Transverse colon (tissue), 4 donors: ENCODE results near the gene KRTAP9-2.

Source experiments
- EP300 ChIP-seq: sonication (generic); formaldehyde crosslinking; IDR thresholded peaks from one replicate; pipeline ENCODE4 v1.6.1; 2017; ENCODE audit warnings: antibody characterized with exemption, low read depth
- POLR2A ChIP-seq: fragments of 450-650 bp; IDR thresholded peaks from one replicate; pipeline ENCODE4 v1.6.1; 2016; ENCODE audit warnings: antibody characterized with exemption, mild to moderate bottlenecking, moderate library complexity
- POLR2AphosphoS5 ChIP-seq, 3 donors: sonication (generic); formaldehyde crosslinking; IDR thresholded peaks; one replicate each; pipeline ENCODE4 v1.6.1; 2016; ENCODE audit warnings: antibody characterized with exemption in 3 of 3
- TF ChIP-seq, protein P1 (sequence below), 5 experiments: fragments of 200-600 bp in 3 of 5; fragments of 450-650 bp in 2 of 5; sonication (generic) in 3 of 5; IDR thresholded peaks; 1 replicate in 2 of 5; 2 replicates in 3 of 5; pipeline ENCODE4 v1.5.1; 2016 to 2017; ENCODE audit warnings: antibody characterized with exemption in 5 of 5, inconsistent platforms in 3 of 5, mild to moderate bottlenecking in 2 of 5, moderate library complexity in 1 of 5

DNA sequence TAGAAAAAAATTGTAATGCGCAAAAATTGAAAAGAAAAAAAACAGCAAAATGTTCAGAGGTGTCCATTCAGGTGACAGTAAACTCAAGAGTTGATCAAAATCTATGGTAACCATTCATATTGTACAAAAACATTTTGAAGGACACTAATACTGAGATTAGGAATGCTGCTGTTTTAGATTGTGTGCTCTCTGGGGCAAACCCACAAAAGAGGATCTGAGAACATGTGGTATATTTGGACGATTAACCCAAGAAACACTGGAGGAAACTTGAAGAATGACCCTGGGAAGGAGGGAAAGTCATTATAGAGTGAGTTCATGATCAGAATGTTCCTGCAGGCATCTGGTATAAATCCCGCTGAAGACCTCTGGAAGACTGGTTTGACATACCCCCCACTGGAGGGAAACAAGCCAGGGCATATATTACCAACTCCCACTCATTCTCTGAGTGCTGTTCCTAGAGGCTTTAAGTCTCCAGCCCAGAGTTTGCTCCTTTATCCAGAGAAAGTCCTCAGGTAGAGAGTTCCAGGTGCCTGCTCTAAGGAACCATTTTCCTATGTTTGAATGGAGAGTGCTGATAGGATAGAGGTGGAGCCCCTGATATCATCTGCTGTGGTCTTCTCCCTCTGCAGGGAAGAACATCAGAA, 49.6 kb upstream of the KRTAP9-2 start:
- TF ChIP-seq, protein P1, sequence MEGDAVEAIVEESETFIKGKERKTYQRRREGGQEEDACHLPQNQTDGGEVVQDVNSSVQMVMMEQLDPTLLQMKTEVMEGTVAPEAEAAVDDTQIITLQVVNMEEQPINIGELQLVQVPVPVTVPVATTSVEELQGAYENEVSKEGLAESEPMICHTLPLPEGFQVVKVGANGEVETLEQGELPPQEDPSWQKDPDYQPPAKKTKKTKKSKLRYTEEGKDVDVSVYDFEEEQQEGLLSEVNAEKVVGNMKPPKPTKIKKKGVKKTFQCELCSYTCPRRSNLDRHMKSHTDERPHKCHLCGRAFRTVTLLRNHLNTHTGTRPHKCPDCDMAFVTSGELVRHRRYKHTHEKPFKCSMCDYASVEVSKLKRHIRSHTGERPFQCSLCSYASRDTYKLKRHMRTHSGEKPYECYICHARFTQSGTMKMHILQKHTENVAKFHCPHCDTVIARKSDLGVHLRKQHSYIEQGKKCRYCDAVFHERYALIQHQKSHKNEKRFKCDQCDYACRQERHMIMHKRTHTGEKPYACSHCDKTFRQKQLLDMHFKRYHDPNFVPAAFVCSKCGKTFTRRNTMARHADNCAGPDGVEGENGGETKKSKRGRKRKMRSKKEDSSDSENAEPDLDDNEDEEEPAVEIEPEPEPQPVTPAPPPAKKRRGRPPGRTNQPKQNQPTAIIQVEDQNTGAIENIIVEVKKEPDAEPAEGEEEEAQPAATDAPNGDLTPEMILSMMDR (IDR thresholded peaks at IDR 0.05), result no peak
- no peak for TF ChIP-seq POLR2A
- TF ChIP-seq POLR2AphosphoS5 (IDR thresholded peaks at IDR 0.05), result no peak
- TF ChIP-seq EP300, result no peak
